IMR-90 (cell line): ENCODE data around the gene SASH1. TPM values are rescaled to one million over a fixed set of nuclear protein-coding genes. Genes with fewer than 3 reads are reported as not detected.
A peak's percentile ranks its signal among the peaks of the same experiment; 100 is the strongest.

Experiments
- ATAC-seq: fragments of 200-7000 bp; cut with Tn5 transposase; 2 replicates; pipeline ENCODE4 v1.9.1; 2020; ENCODE audit warnings: low read depth, mild to moderate bottlenecking, moderate library complexity
- BruUV-seq: library from RNA; stranded (reverse); fragments of 400-500 nt; replicated peaks from 2 replicates; lab custom pipeline; 2021; lab: Mats Ljungman, UMichigan
- CTCF ChIA-PET: fragments of 300-600 bp; formaldehyde crosslinking; extraction: SDS; loops from one replicate; lab custom pipeline; 2021; ENCODE audit warnings: antibody characterized with exemption; lab: Yijun Ruan, JAX
- POLR2A ChIA-PET: fragments of 300-600 bp; sonication (Branson Sonifier 250); formaldehyde crosslinking; loops from one replicate; lab custom pipeline; 2022; ENCODE audit warnings: antibody characterized with exemption; ENCODE audit not compliant: unreplicated experiment; lab: Charles Lee
- DNase-seq: peaks from one replicate; pipeline ENCODE4 v3.0.0; 2013
- H2AFZ ChIP-seq: replicated peaks from 2 replicates; pipeline ENCODE3; 2013; ENCODE audit warnings: low read length, mild to moderate bottlenecking; ENCODE audit not compliant: poor library complexity
- H2AK5ac ChIP-seq: 2 replicates; pipeline ENCODE4 v1.6.1; 2013; ENCODE audit warnings: low read depth, low read length, inconsistent platforms
- H2AK9ac ChIP-seq: replicated peaks from 2 replicates; pipeline ENCODE3; 2013; ENCODE audit warnings: mild to moderate bottlenecking, low read depth, low read length, moderate library complexity; ENCODE audit not compliant: poor library complexity
- H2BK120ac ChIP-seq: 2 replicates; pipeline ENCODE4 v1.6.1; 2013; ENCODE audit warnings: low read depth, low read length, inconsistent platforms
- H2BK15ac ChIP-seq: 3 replicates; pipeline ENCODE4 v1.6.1; 2013; ENCODE audit warnings: low read depth, low read length, inconsistent platforms
- H2BK20ac ChIP-seq: 2 replicates; pipeline ENCODE4 v1.6.1; 2013; ENCODE audit warnings: low read depth, mild to moderate bottlenecking, inconsistent platforms, low read length, moderate library complexity
- H2BK5ac ChIP-seq: 2 replicates; pipeline ENCODE4 v1.6.1; 2013; ENCODE audit warnings: mild to moderate bottlenecking, low read depth, low read length, inconsistent platforms; ENCODE audit not compliant: poor library complexity, severe bottlenecking
- H3K14ac ChIP-seq: replicated peaks from 2 replicates; pipeline ENCODE4 v1.6.1; 2013; ENCODE audit warnings: low read depth, low read length, inconsistent platforms
- H3K18ac ChIP-seq: 2 replicates; pipeline ENCODE4 v1.6.1; 2013; ENCODE audit warnings: low read depth, low read length, control low read depth
- H3K23ac ChIP-seq: 2 replicates; pipeline ENCODE4 v1.6.1; 2013; ENCODE audit warnings: low read depth, low read length, inconsistent platforms
- H3K27ac ChIP-seq: 2 replicates; pipeline ENCODE4 v1.5.1; 2013; ENCODE audit warnings: mild to moderate bottlenecking, control low read depth, low read length; ENCODE audit not compliant: insufficient read depth
- H3K27me3 ChIP-seq: 2 replicates; pipeline ENCODE4 v1.6.1; 2013; ENCODE audit warnings: low read length; ENCODE audit not compliant: control insufficient read depth, insufficient read depth
- H3K36me3 ChIP-seq: 2 replicates; pipeline ENCODE4 v1.6.1; 2013; ENCODE audit warnings: low read length, mixed read lengths; ENCODE audit not compliant: control insufficient read depth, insufficient read depth
- H3K4ac ChIP-seq: 2 replicates; pipeline ENCODE4 v1.6.1; 2013; ENCODE audit warnings: low read depth, low read length, inconsistent platforms
- H3K4me1 ChIP-seq: 2 replicates; pipeline ENCODE4 v1.6.1; 2013; ENCODE audit warnings: low read length, mixed read lengths; ENCODE audit not compliant: control insufficient read depth, insufficient read depth
- H3K4me2 ChIP-seq: 2 replicates; pipeline ENCODE4 v1.6.1; 2013; ENCODE audit warnings: low read depth, mild to moderate bottlenecking, control low read depth, low read length, moderate library complexity
- H3K4me3 ChIP-seq: 2 replicates; pipeline ENCODE4 v1.5.1; 2013; ENCODE audit warnings: low read depth, mild to moderate bottlenecking, control low read depth, low read length, moderate library complexity; ENCODE audit not compliant: insufficient read depth
- H3K56ac ChIP-seq: 2 replicates; pipeline ENCODE4 v1.6.1; 2013; ENCODE audit warnings: low read length, inconsistent platforms; ENCODE audit not compliant: insufficient read depth; ENCODE audit errors: extremely low read depth
- H3K79me1 ChIP-seq, 2 experiments: 2 replicates each; pipeline ENCODE4 v1.6.1; 2013; ENCODE audit warnings: low read length in 2 of 2, inconsistent platforms in 1 of 2, low read depth in 1 of 2
- H3K9ac ChIP-seq: 2 replicates; pipeline ENCODE4 v1.6.1; 2013; ENCODE audit warnings: low read depth, low read length, control low read depth
- H3K9me1 ChIP-seq: 2 replicates; pipeline ENCODE4 v1.6.1; 2013; ENCODE audit warnings: low read length, inconsistent platforms; ENCODE audit not compliant: insufficient read depth
- H3K9me3 ChIP-seq: 2 replicates; pipeline ENCODE4 v1.6.1; 2013; ENCODE audit warnings: low read length; ENCODE audit not compliant: control insufficient read depth, insufficient read depth
- H4K20me1 ChIP-seq: 2 replicates; pipeline ENCODE4 v1.6.1; 2013; ENCODE audit warnings: low read length, inconsistent platforms; ENCODE audit not compliant: insufficient read depth
- H4K5ac ChIP-seq: 2 replicates; pipeline ENCODE4 v1.6.1; 2013; ENCODE audit warnings: mild to moderate bottlenecking, low read depth, low read length, control low read depth
- H4K8ac ChIP-seq, 2 experiments: 2 replicates each; pipeline ENCODE4 v1.6.1; 2013; ENCODE audit warnings: low read depth in 2 of 2, low read length in 2 of 2, control low read depth in 1 of 2, inconsistent platforms in 1 of 2
- H4K91ac ChIP-seq: 2 replicates; pipeline ENCODE4 v1.6.1; 2013; ENCODE audit warnings: low read depth, low read length, inconsistent platforms; ENCODE audit not compliant: insufficient read depth
- CEBPB ChIP-seq: IDR thresholded peaks from 2 replicates; pipeline ENCODE4 v1.6.1; 2012; ENCODE audit warnings: low read depth, low read length, improper control_type of control experiment
- MAZ ChIP-seq: IDR thresholded peaks from 2 replicates; pipeline ENCODE4 v1.6.1; 2012; ENCODE audit warnings: low read depth, mild to moderate bottlenecking, low read length, improper control_type of control experiment, moderate library complexity, borderline replicate concordance
- MXI1 ChIP-seq: IDR thresholded peaks from 2 replicates; pipeline ENCODE4 v1.6.1; 2012; ENCODE audit warnings: low read depth, mild to moderate bottlenecking, low read length, moderate library complexity, borderline replicate concordance
- NFE2L2 ChIP-seq: fragments of 150-350 bp; IDR thresholded peaks from 2 replicates; pipeline ENCODE4 v1.6.1; 2016; ENCODE audit warnings: low read depth, mild to moderate bottlenecking, low read length
- POLR2A ChIP-seq: IDR thresholded peaks from 2 replicates; pipeline ENCODE4 v1.6.1; 2012; ENCODE audit warnings: mild to moderate bottlenecking, low read depth, low read length
- RAD21 ChIP-seq: IDR thresholded peaks from 2 replicates; pipeline ENCODE4 v1.6.1; 2012; ENCODE audit warnings: low read length, improper control_type of control experiment
- RCOR1 ChIP-seq: IDR thresholded peaks from 2 replicates; pipeline ENCODE4 v1.6.1; 2012; ENCODE audit warnings: mild to moderate bottlenecking, low read length, improper control_type of control experiment; ENCODE audit not compliant: insufficient replicate concordance
- SMC3 ChIP-seq: fragments of 150-350 bp; IDR thresholded peaks from 2 replicates; pipeline ENCODE4 v1.6.1; 2016; ENCODE audit warnings: low read depth, mild to moderate bottlenecking, antibody characterized with exemption, low read length, moderate library complexity
- USF2 ChIP-seq: fragments of 150-350 bp; IDR thresholded peaks from 2 replicates; pipeline ENCODE4 v1.6.1; 2017; ENCODE audit warnings: mild to moderate bottlenecking, antibody characterized with exemption, low read length, low read depth
- WGBS, 2 experiments: methylation state at CpG; one replicate each; pipeline versions ENCODE4 v1.1.5 to v1.1.7; 2013; ENCODE audit warnings: missing lambda C conversion rate in 2 of 2; ENCODE audit not compliant: insufficient read length in 1 of 2; ENCODE audit errors: extremely low coverage in 2 of 2; 5-methylcytosine and 5-hydroxymethylcytosine counted together
- dilution Hi-C: fragments of 300-500 bp; cut with HindIII; formaldehyde crosslinking; loops from one replicate; pipeline ENCODE4 v1.14.3; 2018; ENCODE audit warnings: low sequenced_read_pairs; ENCODE audit not compliant: unreplicated experiment
- in situ Hi-C: fragments of 300-500 bp; cut with MboI; formaldehyde crosslinking; loops from 3 replicates; pipeline ENCODE4 v1.14.3; 2019; ENCODE audit warnings: low sequenced_read_pairs, inconsistent platforms, mixed read lengths
- intact Hi-C: fragments of 100-400 bp; cut with micrococcal nuclease; formaldehyde crosslinking; loops from 2 replicates; pipeline ENCODE4 v1.10.0; 2022
- polyA plus RNA-seq, 3 experiments: library from polyadenylated mRNA; depleted of rRNA; stranded (reverse); fragments of >200 nt; gene quantifications; 2 replicates each; pipeline ENCODE4 v1.2.3, GENCODE V29; 2012; ENCODE audit warnings: low replicate concordance in 1 of 3
- total RNA-seq: library from RNA; depleted of rRNA; stranded (reverse); fragments of >200 nt; gene quantifications from 2 replicates; pipeline ENCODE4 v1.2.3, GENCODE V29; 2012
- TF ChIP-seq, protein P1 (sequence below): fragments of 150-350 bp; IDR thresholded peaks from 2 replicates; pipeline ENCODE4 v1.6.1; 2016; ENCODE audit warnings: low read depth, mild to moderate bottlenecking, low read length, moderate library complexity, borderline replicate concordance

SASH1 gene
- total and polyA plus RNA-seq, 2 of the 4 experiments (the other 2 are of a cell fraction), result 11.6 to 16.5 TPM

DNA sequence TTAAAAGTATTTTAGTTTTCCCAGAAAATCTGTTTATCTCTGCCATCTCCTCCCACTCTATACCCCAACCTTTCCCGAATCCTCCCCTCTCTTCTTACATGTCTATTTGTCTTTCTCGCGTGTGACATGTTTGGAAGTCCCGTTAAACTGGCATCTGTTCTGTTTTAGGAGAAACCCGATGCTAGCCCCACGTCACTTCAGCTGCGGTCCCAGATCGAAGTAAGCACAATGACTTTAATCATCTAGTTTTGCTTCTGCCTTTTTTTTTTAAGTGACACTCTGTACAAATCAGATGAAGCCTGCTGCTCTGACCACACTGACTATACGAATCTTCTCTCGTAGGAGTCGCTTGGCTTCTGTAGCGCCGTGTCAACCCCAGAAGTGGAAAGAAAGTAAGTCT, 97.4 kb downstream of the SASH1 start:
- ATAC-seq, result no peak
- no peaks in the 10 kb centered on the region for H3K36me3 ChIP-seq
- H3K14ac ChIP-seq, result peak overlapping the region; percentile 93
- 0 out of 2 replicates have a peak, but pooled peaks cover 2% of the 10 kb centered on the region for H3K9me3 ChIP-seq
- peak overlapping the region; percentile 94 for H2BK120ac ChIP-seq
- dilution Hi-C loops (no loop called here), in situ Hi-C loops (no loop called here), intact Hi-C loops (no loop called here)
- no peak overlapping the region for H2AK9ac ChIP-seq
- H3K4ac ChIP-seq, result peak overlapping the region; percentile 95
- H4K5ac ChIP-seq, result peak overlapping the region; percentile 95
- TF ChIP-seq NFE2L2 (no peak), SMC3 (no peak), RCOR1 (no peak), MXI1 (no peak), USF2 (no peak), MAZ (no peak), POLR2A (no peak), RAD21 (no peak), CEBPB (no peak)
- TF ChIP-seq, protein P1, sequence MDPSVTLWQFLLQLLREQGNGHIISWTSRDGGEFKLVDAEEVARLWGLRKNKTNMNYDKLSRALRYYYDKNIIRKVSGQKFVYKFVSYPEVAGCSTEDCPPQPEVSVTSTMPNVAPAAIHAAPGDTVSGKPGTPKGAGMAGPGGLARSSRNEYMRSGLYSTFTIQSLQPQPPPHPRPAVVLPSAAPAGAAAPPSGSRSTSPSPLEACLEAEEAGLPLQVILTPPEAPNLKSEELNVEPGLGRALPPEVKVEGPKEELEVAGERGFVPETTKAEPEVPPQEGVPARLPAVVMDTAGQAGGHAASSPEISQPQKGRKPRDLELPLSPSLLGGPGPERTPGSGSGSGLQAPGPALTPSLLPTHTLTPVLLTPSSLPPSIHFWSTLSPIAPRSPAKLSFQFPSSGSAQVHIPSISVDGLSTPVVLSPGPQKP, result no peak
- peak overlapping the region; percentile 15 to 91; a peak in 3 of 4 replicates for H4K8ac ChIP-seq
- peaks cover 12% of the 10 kb centered on the region for H3K4me1 ChIP-seq
- peak overlapping the region; percentile 81 for H4K91ac ChIP-seq
- H3K27ac ChIP-seq, result peak overlapping the region; percentile 25; the same call in 1 of the 2 replicates
- H3K18ac ChIP-seq, result peak overlapping the region; percentile 98
- peak overlapping the region; percentile 84 for H2AK5ac ChIP-seq
- H3K9me1 ChIP-seq, result peaks cover 8% of the 10 kb centered on the region
- peak overlapping the region; percentile 97 for H2BK20ac ChIP-seq
- H3K9ac ChIP-seq, result no peak overlapping the region
- H3K4me2 ChIP-seq, result no peak overlapping the region
- no peak overlapping the region for H3K4me3 ChIP-seq
- H4K20me1 ChIP-seq, result no peaks in the 10 kb centered on the region; the same call in 1 of the 2 replicates
- no peak for DNase-seq
- BruUV-seq, result no TSS peak
- H2BK5ac ChIP-seq, result peak overlapping the region; percentile 83
- H3K56ac ChIP-seq, result no peak overlapping the region
- 84 to 100% methylated on average over 1 to 4 of the region's 13 CpGs for WGBS, 2 experiments
- H2BK15ac ChIP-seq, result peak overlapping the region; percentile 95
- no peak overlapping the region for H2AFZ ChIP-seq
- H3K27me3 ChIP-seq, result no peaks in the 10 kb centered on the region
- H3K23ac ChIP-seq, result peak overlapping the region; percentile 89
- ChIA-PET POLR2A (no interaction called here), CTCF (no interaction called here)
- peaks cover 10 to 54% of the 10 kb centered on the region in 2 experiments for H3K79me1 ChIP-seq
